Stomach smooth muscle (tissue), 2 donors: ENCODE measurements around the gene DCXR.

Experiments
- H3K27ac ChIP-seq: one replicate; pipeline ENCODE4 v1.7.0; 2013; ENCODE audit warnings: mild to moderate bottlenecking, low read length, inconsistent platforms
- H3K27me3 ChIP-seq, 2 donors: one replicate each; pipeline ENCODE4 v1.7.0; 2013; ENCODE audit warnings: low read length in 2 of 2; ENCODE audit not compliant: insufficient read depth in 2 of 2, control insufficient read depth in 1 of 2
- H3K36me3 ChIP-seq, 2 donors: one replicate each; pipeline ENCODE4 v1.7.0; 2013; ENCODE audit warnings: low read length in 2 of 2; ENCODE audit not compliant: control insufficient read depth in 2 of 2, insufficient read depth in 2 of 2
- H3K4me1 ChIP-seq: one replicate; pipeline ENCODE4 v1.7.0; 2013; ENCODE audit warnings: low read length; ENCODE audit not compliant: control insufficient read depth, insufficient read depth
- H3K4me3 ChIP-seq, 2 donors: one replicate each; pipeline ENCODE4 v1.7.0; 2013; ENCODE audit warnings: low read length in 2 of 2
- H3K9ac ChIP-seq, 2 donors: one replicate each; pipeline ENCODE4 v1.7.0; 2013; ENCODE audit warnings: low read length in 2 of 2, mild to moderate bottlenecking in 1 of 2
- H3K9me3 ChIP-seq, 2 donors: one replicate each; pipeline ENCODE4 v1.7.0; 2013; ENCODE audit warnings: low read length in 2 of 2; ENCODE audit not compliant: control insufficient read depth in 2 of 2
- donor health status: healthy.
- donor health status: Pancreatic carcinoma.

The DCXR gene

GRCh38 chr17:82053130-82053529 lies 15.6 kb upstream of the DCXR start:
- Histone ChIP-seq H3K4me3 (no peak overlapping the region), H3K27ac (no peak overlapping the region), H3K4me1 (peaks cover 33% of the 10 kb centered on the region), H3K9ac (peak overlapping the region in 1 of 2 donors; percentile 82), H3K36me3 (peaks cover 21 to 25% of the 10 kb centered on the region in 2 donors), H3K9me3 (no peaks in the 10 kb centered on the region), H3K27me3 (no peaks in the 10 kb centered on the region)

- H3K9ac ChIP-seq: peak overlapping the region; percentile 72 to 82
- H3K27ac ChIP-seq: no peak overlapping the region
- H3K36me3 ChIP-seq: peaks cover 20 to 27% of the 10 kb centered on the region in 2 donors
Observed at GRCh38 chr17:82052638-82053059, 15.2 kb upstream of the DCXR start.

GRCh38 chr17:82051776-82052637 lies 14.5 kb upstream of the DCXR start, which contains the start of the genes GPS1 and RFNG:
GPS1 (plus strand) TSS chr17:82051898; CDS start chr17:82051932, 34 bp downstream.
RFNG (minus strand) TSS chr17:82051811; CDS start chr17:82051766, 45 bp downstream.
- no peaks in the 10 kb centered on the region for H3K9me3 ChIP-seq
- no peaks in the 10 kb centered on the region for H3K27me3 ChIP-seq
- H3K4me3 ChIP-seq: peak within 1 kb of the TSS; percentile 88 to 89
- no peak within 1 kb of the TSS for H3K27ac ChIP-seq
- H3K36me3 ChIP-seq: peaks cover 23 to 31% of the 10 kb centered on the region in 2 donors
- H3K9ac ChIP-seq: peak within 1 kb of the TSS; percentile 76 to 82
- peaks cover 33% of the 10 kb centered on the region for H3K4me1 ChIP-seq

More at GRCh38 chr17:82052638-82053059, 15.2 kb upstream of the DCXR start:
- Histone ChIP-seq H3K4me1 (peaks cover 33% of the 10 kb centered on the region), H3K9me3 (no peaks in the 10 kb centered on the region), H3K27me3 (no peaks in the 10 kb centered on the region), H3K4me3 (peak overlapping the region; percentile 88 to 89)

GRCh38 chr17:82050761-82051641 lies 13.5 kb upstream of the DCXR start:
- no peaks in the 10 kb centered on the region for H3K27me3 ChIP-seq
- peak overlapping the region; percentile 66 to 89 for H3K4me3 ChIP-seq
- H3K36me3 ChIP-seq: peaks cover 19 to 25% of the 10 kb centered on the region in 2 donors
- H3K27ac ChIP-seq: no peak overlapping the region
- H3K9ac ChIP-seq: peak overlapping the region; percentile 61 to 76
- H3K9me3 ChIP-seq: no peaks in the 10 kb centered on the region
- H3K4me1 ChIP-seq: peaks cover 33% of the 10 kb centered on the region

GRCh38 chr17:82050152-82050760 lies 12.8 kb upstream of the DCXR start:
- Histone ChIP-seq H3K4me3 (peak overlapping the region; percentile 66 to 89), H3K9me3 (no peaks in the 10 kb centered on the region), H3K4me1 (peaks cover 33% of the 10 kb centered on the region), H3K36me3 (peaks cover 19 to 20% of the 10 kb centered on the region in 2 donors), H3K9ac (peak overlapping the region; percentile 61 to 76), H3K27ac (no peak overlapping the region), H3K27me3 (no peaks in the 10 kb centered on the region)

- Histone ChIP-seq H3K27ac (no peak overlapping the region), H3K9ac (no peak overlapping the region), H3K9me3 (no peaks in the 10 kb centered on the region), H3K36me3 (peaks cover 13 to 14% of the 10 kb centered on the region in 2 donors), H3K4me3 (no peak overlapping the region), H3K4me1 (peaks cover 33% of the 10 kb centered on the region), H3K27me3 (no peaks in the 10 kb centered on the region)
Observed at GRCh38 chr17:82049521-82049971, 12.0 kb upstream of the DCXR start.

GRCh38 chr17:82049106-82049505 lies 11.6 kb upstream of the DCXR start:
- Histone ChIP-seq H3K27ac (no peak overlapping the region), H3K9me3 (no peaks in the 10 kb centered on the region), H3K36me3 (peaks cover 11 to 14% of the 10 kb centered on the region in 2 donors), H3K9ac (no peak overlapping the region), H3K4me3 (no peak overlapping the region), H3K27me3 (no peaks in the 10 kb centered on the region), H3K4me1 (peaks cover 33% of the 10 kb centered on the region)

GRCh38 chr17:82048571-82048971 lies 11.1 kb upstream of the DCXR start:
- peaks cover 7 to 14% of the 10 kb centered on the region in 2 donors for H3K36me3 ChIP-seq

GRCh38 chr17:82047914-82048570 lies 10.5 kb upstream of the DCXR start:
- Histone ChIP-seq H3K27ac (no peak overlapping the region), H3K4me3 (no peak overlapping the region), H3K27me3 (no peaks in the 10 kb centered on the region), H3K9ac (no peak overlapping the region), H3K4me1 (peaks cover 24% of the 10 kb centered on the region), H3K36me3 (peaks cover 7 to 14% of the 10 kb centered on the region in 2 donors), H3K9me3 (no peaks in the 10 kb centered on the region)

More at GRCh38 chr17:82048571-82048971, 11.1 kb upstream of the DCXR start:
- H3K4me3 ChIP-seq: no peak overlapping the region
- no peaks in the 10 kb centered on the region for H3K9me3 ChIP-seq
- no peak overlapping the region for H3K27ac ChIP-seq
- no peak overlapping the region for H3K9ac ChIP-seq
- H3K27me3 ChIP-seq: no peaks in the 10 kb centered on the region
- peaks cover 29% of the 10 kb centered on the region for H3K4me1 ChIP-seq
